A549 (cell line): ENCODE results near the gene TMEM217.

Source experiments
- EP300 ChIP-seq, 2 experiments: fragments of >200 bp; sonication (Bioruptor Twin); formaldehyde crosslinking; IDR thresholded peaks; 2 replicates in 1 of 2; 3 replicates in 1 of 2; pipeline ENCODE4 v1.6.1; 2016 to 2017
- POLR2A ChIP-seq: IDR thresholded peaks from 2 replicates; pipeline ENCODE4 v1.6.1; 2012; ENCODE audit warnings: mild to moderate bottlenecking, low read length

- TF ChIP-seq EP300 (IDR thresholded peaks at IDR 0.05) (no peak), POLR2A (no peak)
Observed at GRCh38 chr6:37279366-37280134, 21.6 kb upstream of the TMEM217 start.
